Left ventricle myocardium inferior (tissue), 1 donor: ENCODE measurements around the gene NEFH. TPM values are rescaled to one million over a fixed set of nuclear protein-coding genes. Genes with fewer than 3 reads are reported as not detected.
"Not testable (repeated sequence)": the region's sequence is repeated elsewhere in the genome, so short reads cannot be mapped to it uniquely, and the experiment has no call there.

Experiments
- DNase-seq: peaks from one replicate; pipeline ENCODE4 v3.0.0-alpha.2; 2020
- H3K27ac ChIP-seq: fragments of 200-600 bp; replicated peaks from 2 replicates; pipeline ENCODE4 v1.8.0; 2021
- H3K27me3 ChIP-seq: fragments of 200-600 bp; 2 replicates; pipeline ENCODE4 v1.8.0; 2021; ENCODE audit warnings: low read depth
- H3K36me3 ChIP-seq: fragments of 200-600 bp; 2 replicates; pipeline ENCODE4 v1.8.0; 2021
- H3K4me1 ChIP-seq: fragments of 200-600 bp; 2 replicates; pipeline ENCODE4 v1.8.0; 2021
- H3K4me3 ChIP-seq: fragments of 200-600 bp; 2 replicates; pipeline ENCODE4 v1.8.0; 2021; ENCODE audit warnings: mild to moderate bottlenecking, moderate library complexity
- H3K9me3 ChIP-seq: fragments of 200-600 bp; replicated peaks from 2 replicates; pipeline ENCODE4 v1.8.0; 2021
- CTCF ChIP-seq: fragments of 200-600 bp; IDR thresholded peaks from 2 replicates; pipeline ENCODE4 v1.8.0; 2021; ENCODE audit warnings: antibody characterized with exemption, mild to moderate bottlenecking, borderline replicate concordance
- intact Hi-C: fragments of 100-400 bp; cut with micrococcal nuclease; formaldehyde crosslinking; loops from one replicate; pipeline ENCODE4 v1.11.0; 2022
- total RNA-seq: library from RNA; stranded (reverse); fragmentation: NEBNext Ultra II Directional; extraction: Animal tissue kit (Norgen Biotek cat#: 25700); gene quantifications from one replicate; pipeline ENCODE4 v1.2.1, GENCODE V29; 2021
- donor health status: DM: no; HTN: yes; CAD: no; lungs with severe emphysema.

NEFH gene
- total RNA-seq, 1 donor from 2014 or later, result 0.16 TPM

- no peak for DNase-seq
- no peak for TF ChIP-seq CTCF
Measured at GRCh38 chr22:29484642-29485041, 4.6 kb downstream of the NEFH start.

GRCh38 chr22:29485448-29485847, 5.4 kb downstream of the NEFH start:
- no peak for DNase-seq
- intact Hi-C loops, result no loop called here
- H3K9me3 ChIP-seq, result no peaks in the 10 kb centered on the region
- H3K36me3 ChIP-seq, result no peaks in the 10 kb centered on the region
- no peak for TF ChIP-seq CTCF
- H3K27ac ChIP-seq, result no peak overlapping the region
- peaks cover 31% of the 10 kb centered on the region for H3K27me3 ChIP-seq
- peaks cover 10% of the 10 kb centered on the region for H3K4me1 ChIP-seq
- no peak overlapping the region for H3K4me3 ChIP-seq

More at GRCh38 chr22:29484642-29485041, 4.6 kb downstream of the NEFH start:
- peaks cover 18% of the 10 kb centered on the region for H3K4me1 ChIP-seq
- no peak overlapping the region for H3K4me3 ChIP-seq
- peaks cover 39% of the 10 kb centered on the region for H3K27me3 ChIP-seq
- intact Hi-C loops, result no loop called here
- no peak overlapping the region for H3K27ac ChIP-seq
- H3K36me3 ChIP-seq, result no peaks in the 10 kb centered on the region
- no peaks in the 10 kb centered on the region for H3K9me3 ChIP-seq

- Histone ChIP-seq H3K4me1 (no peaks in the 10 kb centered on the region), H3K27ac (no peak overlapping the region), H3K9me3 (no peaks in the 10 kb centered on the region), H3K27me3 (peaks cover 10% of the 10 kb centered on the region), H3K36me3 (no peaks in the 10 kb centered on the region), H3K4me3 (no peak overlapping the region)
- intact Hi-C loops, result no loop called here
- no peak for DNase-seq
- TF ChIP-seq CTCF, result no peak
Measured at GRCh38 chr22:29487426-29487986, 7.5 kb downstream of the NEFH start.

- H3K4me3 ChIP-seq, H3K9me3 ChIP-seq, H3K27me3 ChIP-seq, DNase-seq, H3K27ac ChIP-seq, H3K4me1 ChIP-seq, H3K36me3 ChIP-seq, intact Hi-C loops: not testable (repeated sequence)
Measured at GRCh38 chr22:29489127-29489780, 9.2 kb downstream of the NEFH start.

- intact Hi-C loops, result no loop called here
- TF ChIP-seq CTCF, result no peak
- peaks cover 3% of the 10 kb centered on the region for H3K36me3 ChIP-seq
- no peak overlapping the region for H3K27ac ChIP-seq
- no peak for DNase-seq
- H3K27me3 ChIP-seq, result no peaks in the 10 kb centered on the region
- H3K9me3 ChIP-seq, result peaks cover 8% of the 10 kb centered on the region
- H3K4me1 ChIP-seq, result no peaks in the 10 kb centered on the region
- H3K4me3 ChIP-seq, result no peak overlapping the region
Measured at GRCh38 chr22:29491012-29491411, 11.0 kb downstream of the NEFH start.

GRCh38 chr22:29493636-29494035, 13.6 kb downstream of the NEFH start:
- Histone ChIP-seq H3K36me3 (peaks cover 3% of the 10 kb centered on the region), H3K4me3 (no peak overlapping the region), H3K9me3 (peaks cover 8% of the 10 kb centered on the region), H3K27ac (no peak overlapping the region), H3K4me1 (no peaks in the 10 kb centered on the region), H3K27me3 (no peaks in the 10 kb centered on the region)
- no peak for TF ChIP-seq CTCF
- intact Hi-C loops, result no loop called here
- DNase-seq, result no peak
